Panc1 (cell line): ENCODE data around the gene PLD1. TPM values are rescaled to one million over a fixed set of nuclear protein-coding genes. Genes with fewer than 3 reads are reported as not detected.

Experiments
- ATAC-seq: fragments of 200-7000 bp; cut with Tn5 transposase; 2 replicates; pipeline ENCODE4 v1.9.1; 2020; ENCODE audit warnings: mild to moderate bottlenecking, moderate library complexity
- BruUV-seq: library from RNA; stranded (reverse); fragments of 400-500 nt; replicated peaks from 2 replicates; lab custom pipeline; 2021; lab: Mats Ljungman, UMichigan
- CTCF ChIA-PET: fragments of 300-600 bp; sonication (Branson Sonifier 250); formaldehyde crosslinking; loops from one replicate; lab custom pipeline; 2022; ENCODE audit warnings: antibody characterized with exemption; lab: Charles Lee
- POLR2A ChIA-PET: fragments of 300-600 bp; sonication (Branson Sonifier 250); formaldehyde crosslinking; loops from one replicate; lab custom pipeline; 2022; ENCODE audit warnings: antibody characterized with exemption; lab: Charles Lee
- DNase-seq: peaks from one replicate; pipeline ENCODE4 v3.0.0-alpha.2; 2010; ENCODE audit warnings: low read depth, low spot score
- H3K27ac ChIP-seq: 2 replicates; pipeline ENCODE4 v1.5.1; 2011; ENCODE audit warnings: mild to moderate bottlenecking, low read length, inconsistent platforms
- H3K27me3 ChIP-seq: fragments of 200-500 bp; sonication (Bioruptor generic); 2 replicates; pipeline ENCODE4 v1.6.0; 2014; ENCODE audit warnings: low read length, inconsistent platforms; ENCODE audit not compliant: control insufficient read depth, insufficient read depth
- H3K36me3 ChIP-seq: fragments of 200-500 bp; sonication (Bioruptor generic); 2 replicates; pipeline ENCODE4 v1.5.1; 2014; ENCODE audit warnings: inconsistent platforms, mild to moderate bottlenecking, low read length, moderate library complexity; ENCODE audit not compliant: control insufficient read depth, insufficient read depth
- H3K4me1 ChIP-seq: 2 replicates; pipeline ENCODE4 v1.5.1; 2011; ENCODE audit warnings: inconsistent platforms, mild to moderate bottlenecking, low read length, moderate library complexity; ENCODE audit not compliant: control insufficient read depth, insufficient read depth
- H3K4me3 ChIP-seq, 2 experiments: 2 replicates each; pipeline ENCODE4 v1.5.1; 2011 to 2012; ENCODE audit warnings: low read depth in 2 of 2, low read length in 2 of 2, mild to moderate bottlenecking in 2 of 2, inconsistent platforms in 1 of 2, moderate library complexity in 1 of 2
- H3K9me3 ChIP-seq: fragments of 200-500 bp; sonication (Bioruptor generic); 2 replicates; pipeline ENCODE4 v1.5.1; 2014; ENCODE audit warnings: low read depth, mild to moderate bottlenecking, inconsistent platforms, low read length, moderate library complexity; ENCODE audit not compliant: control insufficient read depth, insufficient read depth
- CTCF ChIP-seq: fragments of 450-650 bp; IDR thresholded peaks from 2 replicates; pipeline ENCODE4 v1.5.1; 2017; ENCODE audit warnings: mild to moderate bottlenecking
- POLR2AphosphoS5 ChIP-seq: IDR thresholded peaks from 2 replicates; pipeline ENCODE4 v1.6.1; 2012; ENCODE audit warnings: mild to moderate bottlenecking, low read depth, low read length, moderate library complexity
- REST ChIP-seq, 2 experiments: IDR thresholded peaks; 2 replicates each; pipeline ENCODE4 v1.6.1; 2011 to 2012; ENCODE audit warnings: low read depth in 2 of 2, control low read depth in 1 of 2, low read length in 1 of 2, mild to moderate bottlenecking in 1 of 2, moderate library complexity in 1 of 2; ENCODE audit not compliant: insufficient read depth in 1 of 2
- SIN3A ChIP-seq: IDR thresholded peaks from 2 replicates; pipeline ENCODE4 v1.6.1; 2012; ENCODE audit warnings: low read depth, mild to moderate bottlenecking, low read length, moderate library complexity, borderline replicate concordance; ENCODE audit not compliant: insufficient read depth
- TCF7L2 ChIP-seq: IDR thresholded peaks from 2 replicates; pipeline ENCODE4 v1.6.1; 2011; ENCODE audit warnings: mild to moderate bottlenecking, low read depth, low read length, inconsistent platforms
- in situ Hi-C: cut with HindIII; loops from 2 replicates; pipeline ENCODE4 v1.10.0; 2016; ENCODE audit warnings: low sequenced_read_pairs, low pct_unique_long_range_greater_than_20kb
- intact Hi-C: fragments of 100-400 bp; cut with micrococcal nuclease; formaldehyde crosslinking; loops from one replicate; pipeline ENCODE4 v1.10.0; 2022; ENCODE audit not compliant: unreplicated experiment
- total RNA-seq: library from RNA; stranded (reverse); gene quantifications from one replicate; pipeline ENCODE4 v1.2.1, GENCODE V29; 2021; ENCODE audit not compliant: unreplicated experiment

Gene PLD1
- total RNA-seq, 1 experiment from 2014 or later: 20.6 TPM

DNA sequence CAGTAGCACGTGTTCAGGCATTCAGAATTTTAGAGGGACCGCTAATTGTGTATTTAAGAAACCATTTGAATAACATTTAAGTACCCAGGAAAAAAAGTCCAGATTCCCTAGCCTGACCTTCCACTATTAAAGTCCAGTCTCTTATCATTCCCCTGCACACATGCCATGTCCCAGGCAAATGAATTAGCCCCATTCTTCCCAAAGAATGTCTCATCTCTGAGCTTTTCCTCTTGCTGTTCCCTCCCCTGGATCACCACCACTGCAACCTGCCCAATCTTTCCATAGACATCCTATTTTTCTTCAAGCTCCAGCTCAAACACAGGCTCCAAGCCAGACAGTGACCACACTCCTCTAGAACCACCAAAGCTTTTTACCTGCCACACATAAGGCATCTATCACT lies 25.9 kb downstream of the PLD1 start:
- TF ChIP-seq TCF7L2: no peak
- TF ChIP-seq SIN3A: no peak
- no peaks in the 10 kb centered on the region for H3K27me3 ChIP-seq
- DNase-seq: no peak
- no TSS peak for BruUV-seq
- no peaks in the 10 kb centered on the region for H3K36me3 ChIP-seq
- in situ Hi-C loops (no loop called here), intact Hi-C loops (no loop called here)
- no peaks in the 10 kb centered on the region for H3K9me3 ChIP-seq
- no peak for ATAC-seq
- POLR2A ChIA-PET: interaction anchor here (0.6 kb wide), 1 partner anchor 261 kb away, joined by 6 read pairs; no protein-coding TSS in a partner anchor
- CTCF ChIA-PET: interaction anchor here (0.7 kb wide), 1 partner anchor 12 kb away, joined by 9 read pairs; no protein-coding TSS in a partner anchor
- peaks cover 69% of the 10 kb centered on the region for H3K4me1 ChIP-seq
- H3K27ac ChIP-seq: peak overlapping the region; percentile 40
- H3K4me3 ChIP-seq: no peak overlapping the region

DNA sequence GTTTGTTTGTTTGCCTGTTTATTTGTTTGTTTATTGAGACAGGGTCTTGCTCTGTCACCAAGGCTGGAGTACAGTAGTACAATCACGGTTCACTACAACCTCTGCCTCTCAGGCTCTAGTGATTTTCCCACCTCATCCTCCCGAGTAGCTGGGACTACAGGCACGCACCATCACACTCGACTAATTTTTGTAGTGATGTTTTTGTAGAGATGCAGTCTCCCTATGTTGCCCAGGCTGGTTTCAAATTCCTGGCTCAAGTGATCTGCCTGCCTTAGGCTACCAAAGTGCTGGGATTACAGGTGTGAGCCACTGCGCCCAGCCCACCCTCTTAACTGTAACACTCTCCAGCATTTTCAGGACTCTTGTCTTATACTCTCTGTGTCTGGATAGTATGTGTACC lies 26.7 kb downstream of the PLD1 start:
- intact Hi-C loops: no loop called here

More for the DNA sequence above, 26.7 kb downstream of the PLD1 start:
- Histone ChIP-seq H3K4me3 (no peak overlapping the region), H3K27ac (no peak overlapping the region), H3K9me3 (no peaks in the 10 kb centered on the region), H3K27me3 (no peaks in the 10 kb centered on the region), H3K36me3 (no peaks in the 10 kb centered on the region), H3K4me1 (peaks cover 61% of the 10 kb centered on the region)
- POLR2A ChIA-PET: no interaction called here
- CTCF ChIA-PET: interaction anchor here (0.7 kb wide), 1 partner anchor 11 kb away, joined by 9 read pairs; no protein-coding TSS in a partner anchor
- DNase-seq (no peak), ATAC-seq (peak; percentile 23; the same call in 1 of the 2 replicates)
- no TSS peak for BruUV-seq
- in situ Hi-C loops: no loop called here
- TF ChIP-seq POLR2AphosphoS5 (no peak), REST (IDR thresholded peaks at IDR 0.05; ENCODE audit: insufficient read depth in 1 of 2, low read depth in 2 of 2, low read length in 1 of 2) (no peak), TCF7L2 (no peak), CTCF (no peak), SIN3A (no peak)
